ENCODE results near the gene OTOG.

Gene OTOG

DNA sequence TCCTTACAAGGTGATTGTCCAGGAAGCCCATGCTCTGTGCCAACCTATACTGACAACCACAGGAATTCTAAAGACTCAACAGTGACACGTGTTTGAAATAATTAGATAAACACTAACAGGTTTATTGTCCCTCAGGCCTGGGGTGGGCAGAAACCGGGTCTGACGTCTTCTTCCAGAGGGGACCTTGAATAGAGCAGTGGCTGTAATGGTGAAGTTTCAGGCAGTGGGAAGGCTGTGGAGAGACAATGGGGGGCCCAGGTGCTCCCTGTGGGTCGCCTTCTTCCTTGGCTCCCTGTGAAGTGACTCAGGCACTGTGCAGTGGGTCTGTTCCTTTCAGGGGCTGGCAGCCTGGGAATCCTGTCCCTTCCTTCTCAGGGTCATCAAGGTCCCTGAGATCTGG is 54.6 kb downstream of the OTOG start:
- no peak for TF ChIP-seq EZH2phosphoT487 (IDR thresholded peaks at IDR 0.05; ENCODE audit: borderline replicate concordance, low read length)
- TF ChIP-seq CTCF (IDR thresholded peaks at IDR 0.05; ENCODE audit: low read depth, low read length, poor library complexity, severe bottlenecking) = no peak
- no peak overlapping the region for H3K4me2 ChIP-seq (ENCODE audit: low read length)

DNA sequence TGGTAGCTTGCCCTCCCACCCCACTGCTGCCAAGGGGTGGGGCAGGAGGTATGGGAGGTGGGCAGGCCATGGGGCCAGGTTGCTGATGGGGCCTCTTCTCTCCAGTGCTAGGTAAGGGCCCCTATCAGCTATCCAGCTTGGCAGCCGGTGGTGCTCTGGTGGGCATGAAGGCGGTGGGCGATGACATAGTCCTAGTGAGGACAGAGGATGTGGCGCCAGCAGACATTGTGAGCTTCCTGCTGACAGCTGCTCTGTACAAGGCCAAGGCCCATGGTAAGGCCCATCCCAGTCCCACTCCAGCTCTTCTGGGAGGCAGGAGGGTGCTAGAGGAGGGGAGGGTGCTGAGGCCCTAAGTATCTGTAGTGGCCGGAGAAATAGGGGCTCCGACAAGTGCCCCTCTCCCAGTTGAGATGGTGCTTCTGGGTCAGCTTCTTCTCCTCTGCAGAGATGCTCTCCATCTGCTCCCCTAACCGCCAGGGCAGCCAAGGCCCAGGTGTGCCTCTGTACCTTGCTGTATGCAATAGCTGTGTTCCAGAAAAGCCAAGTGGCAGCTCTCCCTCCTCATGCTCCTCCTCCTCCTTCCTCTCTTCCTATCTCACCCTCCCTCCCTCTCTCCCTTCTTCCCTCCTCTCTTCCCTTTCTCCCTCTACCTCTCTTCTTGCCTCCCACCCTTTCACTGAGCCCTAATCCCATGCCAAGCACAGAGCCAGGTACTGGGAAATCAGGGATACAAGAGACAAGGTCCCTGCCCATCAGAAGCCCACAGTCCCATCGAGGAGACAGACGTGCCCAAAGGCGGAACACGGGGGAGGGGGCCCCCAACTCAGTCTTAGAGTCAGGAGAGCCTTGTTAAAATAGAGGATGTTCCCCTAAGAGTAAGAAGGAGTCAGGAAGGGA is 55.3 kb downstream of the OTOG start:
- Histone ChIP-seq H4K20me1 (ENCODE audit: control insufficient read depth, insufficient read depth, low read depth, low read length) (no peaks in the 10 kb centered on the region), H3K4me2 (ENCODE audit: low read length) (no peak overlapping the region), H3K9me3 (ENCODE audit: control insufficient read depth, insufficient read depth, low read length) (no peaks in the 10 kb centered on the region), H3K9me2 (replicated peaks; ENCODE audit: control insufficient read depth, low read length) (no peaks in the 10 kb centered on the region), H3K4me1 (ENCODE audit: control insufficient read depth, low read length) (no peaks in the 10 kb centered on the region), H3K36me3 (ENCODE audit: control insufficient read depth, low read length) (no peaks in the 10 kb centered on the region), H3K79me2 (ENCODE audit: control insufficient read depth, low read length) (no peaks in the 10 kb centered on the region), H3K27ac (ENCODE audit: low read depth, low read length) (no peak overlapping the region), H3F3A (ENCODE audit: control insufficient read depth, insufficient read depth) (no peaks in the 10 kb centered on the region), H3K4me3 (ENCODE audit: low read length) (no peak overlapping the region), H3K27me3 (ENCODE audit: control insufficient read depth, low read length) (no peaks in the 10 kb centered on the region)
- no peak for TF ChIP-seq EZH2phosphoT487 (IDR thresholded peaks at IDR 0.05; ENCODE audit: borderline replicate concordance, low read length)
- no peak for TF ChIP-seq CTCF (IDR thresholded peaks at IDR 0.05; ENCODE audit: low read depth, low read length, poor library complexity, severe bottlenecking)

More for the DNA sequence above, 54.6 kb downstream of the OTOG start:
- Histone ChIP-seq H3F3A (ENCODE audit: control insufficient read depth, insufficient read depth) (no peaks in the 10 kb centered on the region), H4K20me1 (ENCODE audit: control insufficient read depth, insufficient read depth, low read depth, low read length) (no peaks in the 10 kb centered on the region), H3K27me3 (ENCODE audit: control insufficient read depth, low read length) (no peaks in the 10 kb centered on the region), H3K4me1 (ENCODE audit: control insufficient read depth, low read length) (no peaks in the 10 kb centered on the region), H3K9me3 (ENCODE audit: control insufficient read depth, insufficient read depth, low read length) (no peaks in the 10 kb centered on the region), H3K9me2 (replicated peaks; ENCODE audit: control insufficient read depth, low read length) (no peaks in the 10 kb centered on the region), H3K4me3 (ENCODE audit: low read length) (no peak overlapping the region), H3K27ac (ENCODE audit: low read depth, low read length) (no peak overlapping the region), H3K36me3 (ENCODE audit: control insufficient read depth, low read length) (no peaks in the 10 kb centered on the region), H3K79me2 (ENCODE audit: control insufficient read depth, low read length) (no peaks in the 10 kb centered on the region)

DNA sequence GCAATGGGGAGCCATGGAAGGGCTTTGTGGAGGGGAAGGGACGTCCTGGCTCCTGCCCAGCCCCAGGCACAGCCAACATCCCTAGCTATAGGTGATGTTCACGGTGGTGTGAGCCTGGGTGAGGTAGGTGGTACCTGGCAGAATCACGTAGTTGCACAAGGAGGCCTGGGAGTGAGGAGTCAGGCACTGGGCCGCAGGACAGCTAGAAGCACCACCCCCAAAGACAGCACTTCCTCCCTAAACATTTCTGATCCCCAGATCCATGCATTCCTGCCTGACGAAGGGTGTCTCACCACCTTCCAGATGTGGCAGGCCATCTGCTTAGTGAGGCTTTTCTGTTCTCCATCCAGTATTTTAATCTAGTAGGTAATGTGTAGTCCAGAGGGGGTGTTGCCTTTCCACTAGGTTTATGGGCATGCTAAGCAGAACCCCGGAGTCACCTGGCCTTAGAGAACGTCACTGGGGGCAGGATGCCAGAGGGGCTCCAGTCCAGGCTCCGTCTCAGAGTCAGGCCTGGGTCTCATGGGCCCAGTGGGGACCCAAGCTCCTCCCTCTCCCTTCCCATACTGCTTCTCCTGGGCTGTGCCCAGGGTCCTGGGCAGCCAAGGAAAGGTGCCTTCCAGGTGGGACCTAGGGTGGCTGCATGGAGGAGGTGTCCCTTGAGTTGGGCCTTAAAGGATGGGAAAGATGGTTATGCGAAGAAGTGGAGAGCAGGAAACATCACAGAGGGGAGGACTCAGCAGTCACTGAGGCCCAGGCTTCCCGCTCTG is 56.2 kb downstream of the OTOG start:
- Histone ChIP-seq H3K4me3 (ENCODE audit: low read length) (no peak overlapping the region), H3F3A (ENCODE audit: control insufficient read depth, insufficient read depth) (no peaks in the 10 kb centered on the region), H3K9me3 (ENCODE audit: control insufficient read depth, insufficient read depth, low read length) (no peaks in the 10 kb centered on the region), H3K4me2 (ENCODE audit: low read length) (no peak overlapping the region), H3K27ac (ENCODE audit: low read depth, low read length) (no peak overlapping the region), H3K27me3 (ENCODE audit: control insufficient read depth, low read length) (no peaks in the 10 kb centered on the region), H3K79me2 (ENCODE audit: control insufficient read depth, low read length) (no peaks in the 10 kb centered on the region), H4K20me1 (ENCODE audit: control insufficient read depth, insufficient read depth, low read depth, low read length) (no peaks in the 10 kb centered on the region), H3K36me3 (ENCODE audit: control insufficient read depth, low read length) (no peaks in the 10 kb centered on the region), H3K4me1 (ENCODE audit: control insufficient read depth, low read length) (no peaks in the 10 kb centered on the region), H3K9me2 (replicated peaks; ENCODE audit: control insufficient read depth, low read length) (no peaks in the 10 kb centered on the region)
- TF ChIP-seq CTCF (IDR thresholded peaks at IDR 0.05; ENCODE audit: low read depth, low read length, poor library complexity, severe bottlenecking) (no peak), EZH2phosphoT487 (IDR thresholded peaks at IDR 0.05; ENCODE audit: borderline replicate concordance, low read length) (no peak)

Data from DOHH2 (cell line).